ENCODE data around the gene PLA2G4E. TPM values are rescaled to one million over a fixed set of nuclear protein-coding genes. Genes with fewer than 3 reads are reported as not detected.

Gene PLA2G4E
- total RNA-seq, 1 experiment from 2014 or later: not detected

DNA sequence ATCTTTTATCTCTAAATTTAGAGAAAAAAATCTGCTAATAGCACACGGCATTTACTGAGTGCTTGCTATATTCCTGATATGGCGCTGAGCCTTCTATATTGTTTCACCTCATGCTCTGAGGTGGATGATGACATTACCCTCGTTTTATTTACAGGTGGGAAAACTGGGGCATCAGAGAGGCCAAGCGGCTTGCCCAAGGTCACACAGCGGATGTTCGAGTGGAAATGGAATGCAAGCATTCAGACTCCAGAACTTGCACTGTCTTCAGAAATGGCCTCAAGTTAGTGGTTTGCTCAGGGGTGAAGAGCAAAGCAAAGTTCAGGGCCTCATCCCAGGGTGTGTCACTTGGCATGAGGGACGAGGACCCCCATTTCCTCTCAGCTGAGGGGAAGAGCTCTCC lies 65.7 kb downstream of the PLA2G4E start:
- in situ Hi-C loops (cut with HindIII; ENCODE audit: low pct_unique_long_range_greater_than_20kb, low sequenced_read_pairs): no loop called here
- Histone ChIP-seq H3K27me3 (ENCODE audit: control insufficient read depth, insufficient read depth, low read length) (no peaks in the 10 kb centered on the region), H3K4me1 (ENCODE audit: control insufficient read depth, insufficient read depth, low read length) (peaks cover 35% of the 10 kb centered on the region), H3K9me3 (ENCODE audit: control insufficient read depth, insufficient read depth, low read depth, low read length) (no peaks in the 10 kb centered on the region), H3K4me3 (ENCODE audit: low read depth in 2 of 2, low read length in 2 of 2) (no peak overlapping the region), H3K27ac (ENCODE audit: low read length) (peak overlapping the region; percentile 6; the same call in 1 of the 2 replicates), H3K36me3 (ENCODE audit: control insufficient read depth, insufficient read depth, low read length) (0 out of 2 replicates have a peak, but pooled peaks cover 2% of the 10 kb centered on the region)
- CTCF ChIA-PET: interaction anchor here (0.5 kb wide), 1 partner anchor 9 kb away, joined by 9 read pairs; no protein-coding TSS in a partner anchor
- TF ChIP-seq, protein P1, sequence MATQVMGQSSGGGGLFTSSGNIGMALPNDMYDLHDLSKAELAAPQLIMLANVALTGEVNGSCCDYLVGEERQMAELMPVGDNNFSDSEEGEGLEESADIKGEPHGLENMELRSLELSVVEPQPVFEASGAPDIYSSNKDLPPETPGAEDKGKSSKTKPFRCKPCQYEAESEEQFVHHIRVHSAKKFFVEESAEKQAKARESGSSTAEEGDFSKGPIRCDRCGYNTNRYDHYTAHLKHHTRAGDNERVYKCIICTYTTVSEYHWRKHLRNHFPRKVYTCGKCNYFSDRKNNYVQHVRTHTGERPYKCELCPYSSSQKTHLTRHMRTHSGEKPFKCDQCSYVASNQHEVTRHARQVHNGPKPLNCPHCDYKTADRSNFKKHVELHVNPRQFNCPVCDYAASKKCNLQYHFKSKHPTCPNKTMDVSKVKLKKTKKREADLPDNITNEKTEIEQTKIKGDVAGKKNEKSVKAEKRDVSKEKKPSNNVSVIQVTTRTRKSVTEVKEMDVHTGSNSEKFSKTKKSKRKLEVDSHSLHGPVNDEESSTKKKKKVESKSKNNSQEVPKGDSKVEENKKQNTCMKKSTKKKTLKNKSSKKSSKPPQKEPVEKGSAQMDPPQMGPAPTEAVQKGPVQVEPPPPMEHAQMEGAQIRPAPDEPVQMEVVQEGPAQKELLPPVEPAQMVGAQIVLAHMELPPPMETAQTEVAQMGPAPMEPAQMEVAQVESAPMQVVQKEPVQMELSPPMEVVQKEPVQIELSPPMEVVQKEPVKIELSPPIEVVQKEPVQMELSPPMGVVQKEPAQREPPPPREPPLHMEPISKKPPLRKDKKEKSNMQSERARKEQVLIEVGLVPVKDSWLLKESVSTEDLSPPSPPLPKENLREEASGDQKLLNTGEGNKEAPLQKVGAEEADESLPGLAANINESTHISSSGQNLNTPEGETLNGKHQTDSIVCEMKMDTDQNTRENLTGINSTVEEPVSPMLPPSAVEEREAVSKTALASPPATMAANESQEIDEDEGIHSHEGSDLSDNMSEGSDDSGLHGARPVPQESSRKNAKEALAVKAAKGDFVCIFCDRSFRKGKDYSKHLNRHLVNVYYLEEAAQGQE (IDR thresholded peaks at IDR 0.05; ENCODE audit: insufficient read depth in 1 of 2, low read depth in 2 of 2, low read length in 1 of 2): no peak
- TF ChIP-seq SIN3A (IDR thresholded peaks at IDR 0.05; ENCODE audit: borderline replicate concordance, insufficient read depth, low read depth, low read length) (no peak), TCF7L2 (IDR thresholded peaks at IDR 0.05; ENCODE audit: low read depth, low read length) (no peak), POLR2AphosphoS5 (IDR thresholded peaks at IDR 0.05; ENCODE audit: low read depth, low read length) (no peak)
- TF ChIP-seq, protein P2, sequence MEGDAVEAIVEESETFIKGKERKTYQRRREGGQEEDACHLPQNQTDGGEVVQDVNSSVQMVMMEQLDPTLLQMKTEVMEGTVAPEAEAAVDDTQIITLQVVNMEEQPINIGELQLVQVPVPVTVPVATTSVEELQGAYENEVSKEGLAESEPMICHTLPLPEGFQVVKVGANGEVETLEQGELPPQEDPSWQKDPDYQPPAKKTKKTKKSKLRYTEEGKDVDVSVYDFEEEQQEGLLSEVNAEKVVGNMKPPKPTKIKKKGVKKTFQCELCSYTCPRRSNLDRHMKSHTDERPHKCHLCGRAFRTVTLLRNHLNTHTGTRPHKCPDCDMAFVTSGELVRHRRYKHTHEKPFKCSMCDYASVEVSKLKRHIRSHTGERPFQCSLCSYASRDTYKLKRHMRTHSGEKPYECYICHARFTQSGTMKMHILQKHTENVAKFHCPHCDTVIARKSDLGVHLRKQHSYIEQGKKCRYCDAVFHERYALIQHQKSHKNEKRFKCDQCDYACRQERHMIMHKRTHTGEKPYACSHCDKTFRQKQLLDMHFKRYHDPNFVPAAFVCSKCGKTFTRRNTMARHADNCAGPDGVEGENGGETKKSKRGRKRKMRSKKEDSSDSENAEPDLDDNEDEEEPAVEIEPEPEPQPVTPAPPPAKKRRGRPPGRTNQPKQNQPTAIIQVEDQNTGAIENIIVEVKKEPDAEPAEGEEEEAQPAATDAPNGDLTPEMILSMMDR (IDR thresholded peaks at IDR 0.05): no peak
- no peak for DNase-seq (ENCODE audit: low read depth, low spot score)
- no TSS peak for BruUV-seq (replicated peaks)
- no peak for ATAC-seq
- intact Hi-C loops (cut with micrococcal nuclease; ENCODE audit: unreplicated experiment): no loop called here
- POLR2A ChIA-PET: no interaction called here

DNA sequence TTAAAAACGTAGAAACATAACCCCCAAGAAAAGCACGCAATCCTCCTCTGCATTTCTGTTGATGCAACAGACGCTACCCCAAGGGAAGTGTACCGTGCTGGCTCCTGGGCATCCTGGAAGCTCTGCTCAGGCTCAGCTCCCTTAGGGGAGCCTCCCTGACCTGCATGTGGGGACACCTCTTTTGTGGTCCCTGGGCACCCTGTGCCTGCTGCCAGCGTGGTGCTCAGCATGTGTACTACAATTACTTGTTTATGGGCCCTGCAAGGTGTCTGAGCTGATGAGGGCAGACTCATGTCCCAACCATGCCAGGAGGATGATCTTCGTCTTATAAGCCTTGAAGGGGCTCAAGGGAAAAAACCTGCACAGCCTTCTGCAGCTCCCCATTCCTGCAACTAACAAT lies 66.8 kb downstream of the PLA2G4E start:
- no peaks in the 10 kb centered on the region for H3K9me3 ChIP-seq (ENCODE audit: control insufficient read depth, insufficient read depth, low read depth, low read length)
- intact Hi-C loops (cut with micrococcal nuclease; ENCODE audit: unreplicated experiment) (no loop called here), in situ Hi-C loops (cut with HindIII; ENCODE audit: low pct_unique_long_range_greater_than_20kb, low sequenced_read_pairs) (no loop called here)
- BruUV-seq (replicated peaks): no TSS peak
- TF ChIP-seq, protein P1 (IDR thresholded peaks at IDR 0.05; ENCODE audit: insufficient read depth in 1 of 2, low read depth in 2 of 2, low read length in 1 of 2): no peak
- TF ChIP-seq TCF7L2 (IDR thresholded peaks at IDR 0.05; ENCODE audit: low read depth, low read length) (no peak), SIN3A (IDR thresholded peaks at IDR 0.05; ENCODE audit: borderline replicate concordance, insufficient read depth, low read depth, low read length) (no peak), POLR2AphosphoS5 (IDR thresholded peaks at IDR 0.05; ENCODE audit: low read depth, low read length) (no peak)
- TF ChIP-seq, protein P2 (IDR thresholded peaks at IDR 0.05): no peak
- no peaks in the 10 kb centered on the region for H3K27me3 ChIP-seq (ENCODE audit: control insufficient read depth, insufficient read depth, low read length)
- no peak for DNase-seq (ENCODE audit: low read depth, low spot score)
- ChIA-PET POLR2A (no interaction called here), CTCF (no interaction called here)
- H3K4me3 ChIP-seq (ENCODE audit: low read depth in 2 of 2, low read length in 2 of 2): no peak overlapping the region
- H3K27ac ChIP-seq (ENCODE audit: low read length): no peak overlapping the region
- no peak for ATAC-seq
- H3K36me3 ChIP-seq (ENCODE audit: control insufficient read depth, insufficient read depth, low read length): 0 out of 2 replicates have a peak, but pooled peaks cover 2% of the 10 kb centered on the region
- H3K4me1 ChIP-seq (ENCODE audit: control insufficient read depth, insufficient read depth, low read length): peaks cover 41% of the 10 kb centered on the region
